Measurements from ENCODE around the gene ZMYND8.
"Not testable (repeated sequence)": the region's sequence is repeated elsewhere in the genome, so short reads cannot be mapped to it uniquely, and the experiment has no call there.

ZMYND8 gene

DNA sequence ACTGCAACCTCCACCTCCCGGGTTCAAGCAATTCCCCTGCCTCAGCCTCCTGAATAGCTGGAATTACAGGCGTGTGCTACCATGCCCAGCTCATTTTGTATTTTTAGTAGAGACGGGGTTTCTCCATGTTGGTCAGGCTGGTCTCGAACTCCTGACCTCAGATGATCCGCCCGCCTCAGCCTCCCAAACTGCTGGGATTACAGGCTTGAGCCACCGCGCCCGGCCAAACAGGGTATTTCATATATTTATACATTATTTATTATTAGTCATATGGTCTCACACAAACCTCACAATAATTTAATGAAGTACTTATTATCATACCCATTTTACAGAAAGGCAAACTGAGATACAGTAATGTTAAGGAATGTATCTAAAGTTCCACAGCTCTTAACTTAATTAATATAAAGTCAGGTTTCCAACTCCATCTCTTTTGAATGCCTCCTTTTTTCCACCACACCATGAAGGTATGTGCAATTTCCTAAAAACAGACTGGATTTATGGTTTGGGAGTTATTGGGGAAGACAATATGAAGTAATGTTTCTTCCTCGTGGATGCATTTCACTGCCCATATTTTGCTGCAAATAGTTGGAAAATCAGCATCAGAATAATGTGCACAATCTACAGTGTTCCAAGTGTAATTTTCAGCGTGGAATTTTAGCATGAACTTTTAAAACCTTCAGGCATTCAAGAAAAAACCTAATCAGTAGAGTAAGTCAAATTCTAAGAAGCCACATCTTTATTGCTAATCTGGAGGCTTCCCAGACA lies 65.7 kb downstream of the ZMYND8 start:
- Histone ChIP-seq H3K4me3 (ENCODE audit: low read length in 2 of 2) (no peak overlapping the region), H3K9ac (ENCODE audit: low read length in 2 of 2) (no peak overlapping the region), H3K9me3 (ENCODE audit: control insufficient read depth in 2 of 2, low read length in 2 of 2) (no peaks in the 10 kb centered on the region), H3K36me3 (ENCODE audit: control insufficient read depth in 2 of 2, insufficient read depth in 2 of 2, low read length in 2 of 2) (peaks cover 12 to 39% of the 10 kb centered on the region in 2 donors), H3K4me1 (ENCODE audit: control insufficient read depth, insufficient read depth, low read length) (no peaks in the 10 kb centered on the region), H3K27ac (ENCODE audit: low read length) (no peak overlapping the region), H3K27me3 (ENCODE audit: control insufficient read depth in 1 of 2, insufficient read depth in 2 of 2, low read length in 2 of 2) (no peaks in the 10 kb centered on the region)

GRCh38 chr20:47290008-47290407 lies 66.5 kb downstream of the ZMYND8 start:
- no peak overlapping the region for H3K9ac ChIP-seq (ENCODE audit: low read length in 2 of 2)
- H3K4me3 ChIP-seq (ENCODE audit: low read length in 2 of 2), result no peak overlapping the region
- no peak overlapping the region for H3K27ac ChIP-seq (ENCODE audit: low read length)
- no peaks in the 10 kb centered on the region for H3K4me1 ChIP-seq (ENCODE audit: control insufficient read depth, insufficient read depth, low read length)
- H3K9me3 ChIP-seq (ENCODE audit: control insufficient read depth in 2 of 2, low read length in 2 of 2), result no peaks in the 10 kb centered on the region
- H3K36me3 ChIP-seq (ENCODE audit: control insufficient read depth in 2 of 2, insufficient read depth in 2 of 2, low read length in 2 of 2), result peaks cover 16 to 39% of the 10 kb centered on the region in 2 donors
- no peaks in the 10 kb centered on the region for H3K27me3 ChIP-seq (ENCODE audit: control insufficient read depth in 1 of 2, insufficient read depth in 2 of 2, low read length in 2 of 2)

DNA sequence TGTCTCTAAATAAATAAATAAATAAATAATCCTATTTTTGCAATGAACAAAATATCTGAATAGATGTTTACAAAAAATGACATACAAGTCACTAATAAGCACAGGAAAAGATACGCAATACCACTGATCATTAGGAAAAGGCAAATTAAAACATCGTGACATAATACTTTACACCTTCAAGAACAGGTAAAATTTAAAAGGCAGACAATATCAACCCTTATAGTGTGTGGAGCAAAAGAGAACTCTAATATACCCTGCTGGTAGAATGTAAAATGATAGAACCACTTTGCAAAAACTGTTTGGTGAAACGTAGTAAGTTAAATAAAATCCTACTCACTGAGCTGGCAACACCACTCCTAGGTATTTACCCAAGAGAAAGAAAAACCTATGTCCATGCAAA lies 67.4 kb downstream of the ZMYND8 start:
- no peaks in the 10 kb centered on the region for H3K27me3 ChIP-seq (ENCODE audit: control insufficient read depth in 1 of 2, insufficient read depth in 2 of 2, low read length in 2 of 2)
- no peak overlapping the region for H3K4me3 ChIP-seq (ENCODE audit: low read length in 2 of 2)
- no peaks in the 10 kb centered on the region for H3K9me3 ChIP-seq (ENCODE audit: control insufficient read depth in 2 of 2, low read length in 2 of 2)
- peaks cover 17 to 39% of the 10 kb centered on the region in 2 donors for H3K36me3 ChIP-seq (ENCODE audit: control insufficient read depth in 2 of 2, insufficient read depth in 2 of 2, low read length in 2 of 2)
- no peak overlapping the region for H3K27ac ChIP-seq (ENCODE audit: low read length)
- no peak overlapping the region for H3K9ac ChIP-seq (ENCODE audit: low read length in 2 of 2)
- H3K4me1 ChIP-seq (ENCODE audit: control insufficient read depth, insufficient read depth, low read length), result no peaks in the 10 kb centered on the region

DNA sequence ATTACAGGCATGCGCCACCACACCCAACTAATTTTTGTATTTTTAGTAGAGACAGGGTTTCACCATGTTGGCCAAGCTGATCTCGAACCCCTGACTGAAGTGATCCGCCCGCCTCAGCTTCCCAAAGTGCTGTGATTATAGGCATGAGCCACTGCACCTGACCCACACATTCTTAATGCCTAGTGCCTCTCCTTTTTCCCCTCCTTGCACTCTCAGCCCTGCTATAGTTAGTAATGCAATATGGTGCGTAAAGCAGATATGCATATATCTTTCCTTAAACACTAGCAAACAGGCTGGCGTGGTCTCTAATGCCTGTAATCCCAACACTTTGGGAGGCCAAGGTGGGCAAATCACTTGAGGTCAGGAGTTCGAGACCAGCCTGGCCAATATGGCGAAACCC lies 68.0 kb downstream of the ZMYND8 start:
- H3K36me3 ChIP-seq (ENCODE audit: control insufficient read depth in 2 of 2, insufficient read depth in 2 of 2, low read length in 2 of 2), result peaks cover 17 to 38% of the 10 kb centered on the region in 2 donors
- not testable (repeated sequence) for H3K4me3 ChIP-seq (ENCODE audit: low read length in 2 of 2); H3K9ac ChIP-seq (ENCODE audit: low read length in 2 of 2); H3K27ac ChIP-seq (ENCODE audit: low read length); H3K9me3 ChIP-seq (ENCODE audit: control insufficient read depth in 2 of 2, low read length in 2 of 2); H3K27me3 ChIP-seq (ENCODE audit: control insufficient read depth in 1 of 2, insufficient read depth in 2 of 2, low read length in 2 of 2); H3K4me1 ChIP-seq (ENCODE audit: control insufficient read depth, insufficient read depth, low read length)

DNA sequence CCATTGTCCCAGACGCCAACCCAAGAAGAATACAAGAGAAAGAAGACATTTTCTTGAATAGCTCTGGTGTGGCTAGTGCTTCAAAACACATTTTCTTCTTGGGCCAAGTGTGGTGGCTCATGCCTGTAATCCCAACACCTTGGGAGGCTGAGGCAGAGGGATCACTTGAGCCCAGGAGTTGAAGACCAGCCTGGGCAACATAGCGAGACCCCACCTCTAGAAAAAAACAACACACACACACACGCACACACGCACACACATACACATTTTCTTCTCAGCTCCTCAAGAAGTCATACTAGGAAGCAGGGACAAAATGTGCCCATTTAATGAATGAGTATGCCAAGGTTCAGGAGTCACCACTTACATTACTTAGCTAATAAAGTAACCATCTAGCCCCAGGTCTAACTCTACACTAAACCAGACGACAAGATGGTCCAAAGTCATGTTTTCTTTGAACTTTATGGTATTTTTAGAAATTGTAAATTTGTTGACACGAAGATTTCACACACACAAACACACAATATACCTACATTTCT lies 68.8 kb downstream of the ZMYND8 start:
- no peaks in the 10 kb centered on the region for H3K4me1 ChIP-seq (ENCODE audit: control insufficient read depth, insufficient read depth, low read length)
- no peak overlapping the region for H3K4me3 ChIP-seq (ENCODE audit: low read length in 2 of 2)
- H3K27me3 ChIP-seq (ENCODE audit: control insufficient read depth in 1 of 2, insufficient read depth in 2 of 2, low read length in 2 of 2), result no peaks in the 10 kb centered on the region
- H3K9ac ChIP-seq (ENCODE audit: low read length in 2 of 2), result no peak overlapping the region
- H3K27ac ChIP-seq (ENCODE audit: low read length), result no peak overlapping the region
- peaks cover 21 to 42% of the 10 kb centered on the region in 2 donors for H3K36me3 ChIP-seq (ENCODE audit: control insufficient read depth in 2 of 2, insufficient read depth in 2 of 2, low read length in 2 of 2)
- H3K9me3 ChIP-seq (ENCODE audit: control insufficient read depth in 2 of 2, low read length in 2 of 2), result no peaks in the 10 kb centered on the region

- H3K4me1 ChIP-seq (ENCODE audit: control insufficient read depth, insufficient read depth, low read length), result no peaks in the 10 kb centered on the region
- H3K36me3 ChIP-seq (ENCODE audit: control insufficient read depth in 2 of 2, insufficient read depth in 2 of 2, low read length in 2 of 2), result peaks cover 25 to 49% of the 10 kb centered on the region in 2 donors
- no peak overlapping the region for H3K27ac ChIP-seq (ENCODE audit: low read length)
These were observed 69.8 kb downstream of the ZMYND8 start for GRCh38 chr20:47286681-47287080.

DNA sequence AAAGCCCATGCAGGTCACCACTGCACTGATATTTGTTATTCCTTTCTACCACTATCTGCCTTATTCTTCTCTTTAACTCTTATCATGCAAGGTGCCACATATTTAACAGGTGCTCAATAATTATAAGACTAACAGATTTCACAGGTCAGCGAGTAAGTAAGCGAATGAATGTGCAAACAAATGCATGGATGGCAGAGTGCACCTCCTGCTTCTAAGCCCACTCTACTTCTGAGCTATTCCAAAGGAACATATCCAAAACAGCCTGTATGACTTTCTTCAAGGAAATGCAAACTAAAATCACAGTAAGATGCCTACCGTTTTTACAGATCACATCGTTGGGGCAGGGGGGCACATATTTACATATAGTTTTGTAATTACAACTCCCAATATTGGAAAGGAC lies 71.3 kb downstream of the ZMYND8 start:
- Histone ChIP-seq H3K27ac (ENCODE audit: low read length) (no peak overlapping the region), H3K36me3 (ENCODE audit: control insufficient read depth in 2 of 2, insufficient read depth in 2 of 2, low read length in 2 of 2) (peaks cover 34 to 48% of the 10 kb centered on the region in 2 donors)

More at GRCh38 chr20:47286681-47287080, 69.8 kb downstream of the ZMYND8 start:
- no peaks in the 10 kb centered on the region for H3K9me3 ChIP-seq (ENCODE audit: control insufficient read depth in 2 of 2, low read length in 2 of 2)
- H3K9ac ChIP-seq (ENCODE audit: low read length in 2 of 2), result no peak overlapping the region
- no peak overlapping the region for H3K4me3 ChIP-seq (ENCODE audit: low read length in 2 of 2)
- no peaks in the 10 kb centered on the region for H3K27me3 ChIP-seq (ENCODE audit: control insufficient read depth in 1 of 2, insufficient read depth in 2 of 2, low read length in 2 of 2)

GRCh38 chr20:47284373-47284772 lies 72.1 kb downstream of the ZMYND8 start:
- H3K27me3 ChIP-seq (ENCODE audit: control insufficient read depth in 1 of 2, insufficient read depth in 2 of 2, low read length in 2 of 2), result no peaks in the 10 kb centered on the region
- H3K4me3 ChIP-seq (ENCODE audit: low read length in 2 of 2), result no peak overlapping the region
- H3K9ac ChIP-seq (ENCODE audit: low read length in 2 of 2), result no peak overlapping the region
- no peak overlapping the region for H3K27ac ChIP-seq (ENCODE audit: low read length)
- no peaks in the 10 kb centered on the region for H3K4me1 ChIP-seq (ENCODE audit: control insufficient read depth, insufficient read depth, low read length)
- peaks cover 36 to 43% of the 10 kb centered on the region in 2 donors for H3K36me3 ChIP-seq (ENCODE audit: control insufficient read depth in 2 of 2, insufficient read depth in 2 of 2, low read length in 2 of 2)
- no peaks in the 10 kb centered on the region for H3K9me3 ChIP-seq (ENCODE audit: control insufficient read depth in 2 of 2, low read length in 2 of 2)

More for the DNA sequence above, 71.3 kb downstream of the ZMYND8 start:
- Histone ChIP-seq H3K9ac (ENCODE audit: low read length in 2 of 2) (no peak overlapping the region), H3K9me3 (ENCODE audit: control insufficient read depth in 2 of 2, low read length in 2 of 2) (no peaks in the 10 kb centered on the region), H3K4me1 (ENCODE audit: control insufficient read depth, insufficient read depth, low read length) (no peaks in the 10 kb centered on the region), H3K27me3 (ENCODE audit: control insufficient read depth in 1 of 2, insufficient read depth in 2 of 2, low read length in 2 of 2) (no peaks in the 10 kb centered on the region), H3K4me3 (ENCODE audit: low read length in 2 of 2) (no peak overlapping the region)

- no peak overlapping the region for H3K9ac ChIP-seq (ENCODE audit: low read length in 2 of 2)
- no peaks in the 10 kb centered on the region for H3K9me3 ChIP-seq (ENCODE audit: control insufficient read depth in 2 of 2, low read length in 2 of 2)
- H3K36me3 ChIP-seq (ENCODE audit: control insufficient read depth in 2 of 2, insufficient read depth in 2 of 2, low read length in 2 of 2), result peaks cover 40% of the 10 kb centered on the region in 2 donors
- H3K27me3 ChIP-seq (ENCODE audit: control insufficient read depth in 1 of 2, insufficient read depth in 2 of 2, low read length in 2 of 2), result no peaks in the 10 kb centered on the region
- no peak overlapping the region for H3K4me3 ChIP-seq (ENCODE audit: low read length in 2 of 2)
- peaks cover 3% of the 10 kb centered on the region for H3K4me1 ChIP-seq (ENCODE audit: control insufficient read depth, insufficient read depth, low read length)
- H3K27ac ChIP-seq (ENCODE audit: low read length), result no peak overlapping the region
These were observed 73.1 kb downstream of the ZMYND8 start for GRCh38 chr20:47283411-47283810.

- H3K9me3 ChIP-seq (ENCODE audit: control insufficient read depth in 2 of 2, low read length in 2 of 2), result no peaks in the 10 kb centered on the region
- H3K27ac ChIP-seq (ENCODE audit: low read length), result no peak overlapping the region
- H3K4me3 ChIP-seq (ENCODE audit: low read length in 2 of 2), result no peak overlapping the region
- H3K9ac ChIP-seq (ENCODE audit: low read length in 2 of 2), result no peak overlapping the region
- no peaks in the 10 kb centered on the region for H3K27me3 ChIP-seq (ENCODE audit: control insufficient read depth in 1 of 2, insufficient read depth in 2 of 2, low read length in 2 of 2)
- peaks cover 3% of the 10 kb centered on the region for H3K4me1 ChIP-seq (ENCODE audit: control insufficient read depth, insufficient read depth, low read length)
- peaks cover 40% of the 10 kb centered on the region in 2 donors for H3K36me3 ChIP-seq (ENCODE audit: control insufficient read depth in 2 of 2, insufficient read depth in 2 of 2, low read length in 2 of 2)
These were observed 73.6 kb downstream of the ZMYND8 start for GRCh38 chr20:47282864-47283263.

- H3K9me3 ChIP-seq (ENCODE audit: control insufficient read depth in 2 of 2, low read length in 2 of 2), result no peaks in the 10 kb centered on the region
- no peak overlapping the region for H3K9ac ChIP-seq (ENCODE audit: low read length in 2 of 2)
- H3K4me1 ChIP-seq (ENCODE audit: control insufficient read depth, insufficient read depth, low read length), result peaks cover 6% of the 10 kb centered on the region
- no peak overlapping the region for H3K4me3 ChIP-seq (ENCODE audit: low read length in 2 of 2)
- no peaks in the 10 kb centered on the region for H3K27me3 ChIP-seq (ENCODE audit: control insufficient read depth in 1 of 2, insufficient read depth in 2 of 2, low read length in 2 of 2)
- H3K27ac ChIP-seq (ENCODE audit: low read length), result no peak overlapping the region
- H3K36me3 ChIP-seq (ENCODE audit: control insufficient read depth in 2 of 2, insufficient read depth in 2 of 2, low read length in 2 of 2), result peaks cover 32 to 37% of the 10 kb centered on the region in 2 donors
These were observed 75.1 kb downstream of the ZMYND8 start for GRCh38 chr20:47281376-47281775.
